GM18505 (cell line): Measurements from ENCODE around the gene BCAS3.

Source experiments
- ATAC-seq: cut with Tn5 transposase; IDR thresholded peaks from one replicate; pipeline ENCODE4 v1.9.1; 2021; ENCODE audit not compliant: unreplicated experiment
- POLR2A ChIP-seq: IDR thresholded peaks from 4 replicates; pipeline ENCODE4 v1.6.1; 2011; ENCODE audit warnings: borderline replicate concordance; ENCODE audit not compliant: insufficient read depth, insufficient read length; ENCODE audit errors: extremely low read depth

BCAS3 gene

DNA sequence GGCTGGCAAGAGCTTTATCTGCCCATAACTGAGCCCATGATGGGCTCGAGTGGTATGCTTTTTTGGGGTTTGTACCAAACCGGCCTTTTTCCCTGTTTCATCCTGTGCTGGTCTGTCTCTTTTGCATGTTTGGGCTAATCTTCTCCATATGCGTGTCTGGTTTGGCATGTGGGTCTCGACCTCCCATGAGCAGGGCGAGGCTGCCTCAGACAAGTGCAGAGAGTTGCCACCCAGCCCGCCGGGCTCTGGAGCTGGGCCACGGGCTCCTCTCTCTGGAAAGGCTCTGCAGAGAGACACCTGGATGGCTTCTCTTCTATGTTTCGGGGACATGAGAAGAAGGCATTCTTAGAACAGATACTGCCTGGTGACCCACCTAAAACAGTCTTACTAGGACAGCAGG lies 654.2 kb downstream of the BCAS3 start:
- no peak for ATAC-seq
- TF ChIP-seq POLR2A = no peak

DNA sequence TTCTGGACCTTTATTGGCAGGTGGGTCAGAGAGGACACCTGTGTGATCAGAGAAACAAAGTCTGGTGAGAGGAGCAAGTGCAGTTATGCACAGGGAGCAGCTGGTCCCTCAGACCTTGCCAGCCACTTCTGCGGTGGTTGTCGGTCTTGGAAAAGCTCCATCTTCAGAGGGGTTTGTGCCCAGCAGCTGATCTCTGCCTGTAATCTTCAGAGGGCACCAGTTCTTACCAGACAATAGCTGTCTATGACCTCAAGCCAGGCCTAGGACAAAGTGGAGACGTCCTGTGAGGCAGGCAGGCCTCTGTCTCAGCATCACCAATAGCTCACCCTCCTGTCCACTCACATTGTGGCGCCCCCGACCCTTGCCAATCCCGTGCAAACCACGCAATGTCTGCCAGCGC lies 655.5 kb downstream of the BCAS3 start:
- no peak for ATAC-seq

DNA sequence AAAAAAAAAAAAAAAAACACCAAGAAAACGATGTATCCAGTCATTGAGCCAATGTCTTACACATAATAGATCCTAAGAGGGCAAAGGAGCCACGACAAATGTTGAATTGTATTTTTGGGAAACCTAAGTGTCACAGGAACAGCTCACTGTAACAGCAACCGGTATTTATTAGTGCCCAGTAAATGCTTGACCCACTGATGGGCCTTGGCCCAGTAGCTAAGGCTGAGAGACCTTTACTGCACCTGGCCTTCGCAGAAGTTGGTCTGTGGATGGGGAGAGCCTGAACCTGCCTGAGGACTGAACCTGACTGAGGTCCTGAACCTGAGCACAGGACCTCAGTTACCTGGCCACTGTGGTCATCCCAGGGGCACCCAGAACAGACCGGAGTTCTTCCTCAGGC lies 657.0 kb downstream of the BCAS3 start:
- no peak for TF ChIP-seq POLR2A
- ATAC-seq = no peak

More for the DNA sequence above, 655.5 kb downstream of the BCAS3 start:
- TF ChIP-seq POLR2A = no peak

- no peak for TF ChIP-seq POLR2A
- ATAC-seq = no peak
These were observed 657.6 kb downstream of the BCAS3 start for GRCh38 chr17:61335105-61335844.

- no peak for TF ChIP-seq POLR2A
- no peak for ATAC-seq
These were observed 658.4 kb downstream of the BCAS3 start for GRCh38 chr17:61335845-61336655.

DNA sequence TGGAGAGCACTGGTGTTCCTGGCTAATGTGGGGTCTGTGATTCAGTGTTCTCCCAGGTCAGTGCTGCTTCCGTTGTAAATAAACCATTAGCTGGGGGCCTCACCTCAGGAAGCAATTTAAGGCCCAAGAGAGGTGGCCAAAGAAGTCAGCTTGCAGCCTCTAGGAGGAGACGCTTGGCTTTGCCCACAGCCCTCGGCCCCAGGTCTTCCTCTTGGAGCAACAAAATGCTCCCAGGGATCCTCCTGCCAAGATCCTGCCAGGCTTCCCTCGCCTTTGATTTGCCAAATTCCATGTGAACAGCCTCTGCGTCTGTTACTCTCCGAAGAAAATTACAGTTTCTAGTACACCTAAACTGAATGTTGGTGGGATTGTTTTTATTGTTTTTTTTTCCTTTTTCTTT lies 659.6 kb downstream of the BCAS3 start:
- no peak for ATAC-seq
- no peak for TF ChIP-seq POLR2A

- no peak for ATAC-seq
- no peak for TF ChIP-seq POLR2A
These were observed 660.5 kb downstream of the BCAS3 start for GRCh38 chr17:61338000-61338798.

DNA sequence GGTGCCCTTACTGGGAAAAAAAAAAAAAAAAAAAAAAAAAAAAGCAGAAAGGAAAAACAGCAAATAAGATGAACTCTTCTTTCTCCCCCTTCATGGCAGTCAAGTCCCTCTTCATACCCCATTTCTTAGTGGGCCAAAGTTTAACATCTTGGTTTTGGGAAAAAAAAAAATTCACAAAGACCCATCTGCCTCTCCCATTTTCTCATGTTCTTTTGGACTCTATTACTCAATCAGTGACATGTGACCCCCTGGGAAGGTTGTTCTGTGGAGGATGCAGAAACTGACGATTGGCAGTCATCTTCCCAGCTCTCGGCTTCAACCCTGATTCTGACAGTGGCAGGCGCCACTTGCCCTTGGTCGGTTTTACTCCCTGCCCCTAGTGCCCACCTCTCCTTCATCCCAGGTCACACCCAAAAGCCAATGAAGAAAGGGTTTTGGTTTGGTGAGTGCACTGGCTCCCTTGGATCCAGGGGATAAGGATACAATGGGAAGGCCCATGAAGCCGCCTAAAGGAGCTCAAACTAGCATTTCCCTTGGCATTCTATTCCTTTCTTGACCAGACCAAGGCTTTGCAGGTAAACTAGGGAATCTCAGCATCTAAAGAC lies 661.3 kb downstream of the BCAS3 start:
- no peak for TF ChIP-seq POLR2A
- no peak for ATAC-seq

- no peak for ATAC-seq
- no peak for TF ChIP-seq POLR2A
These were observed 663.0 kb downstream of the BCAS3 start for GRCh38 chr17:61340431-61341209.

DNA sequence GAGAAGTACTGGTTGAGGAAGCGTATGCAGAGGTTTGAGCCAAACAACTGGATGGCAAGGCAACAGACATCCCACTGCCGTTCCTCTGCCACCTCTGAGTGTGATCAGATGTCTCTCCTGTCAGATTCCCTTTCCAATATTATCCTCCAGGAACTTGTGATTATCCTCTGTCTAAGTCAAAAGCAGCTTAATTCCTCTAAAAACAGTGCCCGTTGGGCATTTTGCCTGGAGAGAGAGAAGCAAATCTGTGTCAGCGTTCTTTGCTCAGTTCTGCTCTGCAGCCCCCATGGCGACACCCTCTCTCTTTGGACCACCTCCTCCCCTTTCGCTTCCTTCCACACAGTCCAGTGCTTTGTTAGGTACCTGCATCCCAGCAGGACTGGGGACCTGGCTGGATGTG lies 665.9 kb downstream of the BCAS3 start:
- no peak for ATAC-seq
- TF ChIP-seq POLR2A = no peak

DNA sequence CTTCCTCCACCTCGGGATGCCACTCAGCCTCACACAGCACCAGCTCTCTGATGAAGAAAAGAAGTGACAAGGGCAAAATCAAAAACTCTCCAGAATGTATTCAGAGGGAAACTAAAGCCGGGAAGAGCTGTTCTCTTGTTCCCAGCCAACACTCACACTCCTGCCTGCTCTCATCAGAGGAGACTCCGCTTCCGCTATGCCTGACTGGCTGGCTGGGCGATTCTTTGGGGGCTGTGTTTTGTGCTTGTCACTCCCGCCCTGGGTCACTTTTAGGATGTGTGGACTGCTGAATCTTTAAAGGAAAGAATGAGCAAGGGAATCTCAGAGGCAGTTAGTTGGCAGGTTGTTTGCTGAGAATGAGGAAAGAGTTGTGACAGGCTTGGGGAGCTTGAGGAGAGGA lies 667.4 kb downstream of the BCAS3 start:
- no peak for ATAC-seq
- TF ChIP-seq POLR2A = no peak
